ENCODE data around the gene CD248. TPM values are rescaled to one million over a fixed set of nuclear protein-coding genes. Genes with fewer than 3 reads are reported as not detected.
A peak's percentile ranks its signal among the peaks of the same experiment; 100 is the strongest.

The CD248 gene
- total RNA-seq, 4 donors from 2014 or later = 6.3 to 23.5 (median 12.3) TPM

DNA sequence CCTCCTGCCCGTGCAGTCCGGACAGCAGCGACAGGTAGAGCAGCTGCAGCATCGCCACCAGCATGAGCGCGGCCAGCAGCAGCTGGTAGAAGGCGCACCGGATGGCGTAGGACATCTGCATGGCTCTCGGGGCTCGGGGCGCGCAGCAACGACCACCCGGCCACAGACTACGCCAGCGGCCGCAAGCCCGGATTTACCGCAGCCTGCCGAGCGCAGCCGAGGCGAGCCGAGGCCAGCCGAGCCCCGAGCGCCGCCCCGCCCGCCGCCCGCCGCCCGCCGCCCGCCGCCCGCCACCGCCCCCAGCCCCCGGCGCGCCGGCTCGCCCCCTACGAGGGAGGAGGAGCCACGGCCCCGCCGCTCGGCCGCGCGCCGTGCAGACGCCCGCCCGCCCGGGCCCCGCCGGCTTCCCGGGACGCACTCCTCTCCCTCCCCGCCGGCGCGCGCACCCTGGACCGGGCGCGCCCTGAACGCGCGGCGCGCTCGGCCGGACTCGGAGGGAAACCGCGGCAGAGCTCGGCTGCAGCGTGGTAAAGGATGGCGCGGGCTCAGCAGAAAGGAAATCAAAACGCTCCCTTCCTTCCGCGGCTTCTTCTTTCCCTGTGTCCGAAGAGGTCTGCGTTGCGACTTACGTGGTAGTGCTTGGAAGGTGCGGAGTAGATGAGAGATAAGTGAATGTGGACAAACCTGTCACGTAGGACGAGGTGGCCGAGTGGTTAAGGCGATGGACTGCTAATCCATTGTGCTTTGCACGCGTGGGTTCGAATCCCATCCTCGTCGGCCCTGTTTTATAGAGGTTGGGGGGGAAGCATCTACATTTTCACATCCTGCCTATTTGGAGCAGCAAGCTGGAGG lies 30.8 kb upstream of the CD248 start, which contains the start of gene B4GAT1:
TSS of gene B4GAT1 (minus strand) at position 205 of the 852 bp plus-strand sequence. CDS start at position 121, 84 bp downstream.
- intact Hi-C loops (cut with DNase I; ENCODE audit: low total_unique reads) = no loop called here

DNA sequence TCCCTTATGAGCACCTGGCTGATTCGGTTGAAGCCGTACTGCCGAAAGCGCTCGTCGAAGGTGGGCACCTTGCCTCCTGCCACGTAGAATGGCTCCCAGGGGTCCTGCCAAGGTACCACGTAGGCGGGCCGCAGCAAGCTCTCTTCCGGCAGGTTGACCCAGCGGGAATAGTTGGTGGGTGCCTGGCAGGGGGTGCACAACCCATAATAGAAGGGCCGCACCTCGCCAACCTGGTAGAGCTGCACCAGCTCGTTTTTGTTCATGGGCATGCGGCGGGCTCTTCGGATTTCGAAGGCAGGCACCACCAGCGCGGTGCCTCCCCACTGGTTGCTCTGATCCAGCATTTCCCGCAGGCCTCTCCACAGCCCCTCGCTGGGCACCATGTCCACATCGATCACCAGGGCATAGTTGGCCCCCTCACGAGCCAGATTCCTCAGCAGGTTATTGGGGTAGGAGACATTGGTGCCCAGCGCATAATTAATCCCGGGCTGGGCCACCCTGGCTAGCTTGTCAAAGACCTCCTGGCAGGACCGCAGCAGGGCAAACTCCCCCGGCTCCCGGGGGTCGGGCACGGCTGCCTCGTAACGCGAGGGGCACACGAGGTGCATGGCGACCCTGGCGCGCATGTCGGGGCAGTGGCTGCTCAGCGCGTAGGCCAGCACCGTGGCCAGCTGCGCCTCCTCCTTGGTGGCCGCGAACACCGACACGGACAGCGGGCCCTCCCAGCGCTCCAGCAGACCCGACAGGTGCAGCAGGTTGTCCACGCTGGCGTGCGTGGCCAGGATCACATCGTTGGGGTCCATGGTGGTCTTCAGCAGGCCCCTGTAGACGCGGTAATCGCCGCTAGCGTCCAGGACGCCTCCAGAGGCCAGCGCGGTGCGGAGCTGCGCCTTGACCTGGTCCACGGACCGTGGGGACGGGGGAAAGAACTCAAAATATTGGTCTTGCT lies 29.9 kb upstream of the CD248 start:
- WGBS, 2 donors = 29 to 35% methylated on average over 42 to 47 of the region's 68 CpGs
- intact Hi-C loops (cut with DNase I; ENCODE audit: low total_unique reads) = no loop called here
- peak in 1 of 2 donors; percentile 86 for DNase-seq (ENCODE audit: low spot score in 2 of 2)
- peak overlapping the region; percentile 69 for H3K4me3 ChIP-seq (ENCODE audit: low read depth, poor library complexity, severe bottlenecking)
- TF ChIP-seq, protein P1, sequence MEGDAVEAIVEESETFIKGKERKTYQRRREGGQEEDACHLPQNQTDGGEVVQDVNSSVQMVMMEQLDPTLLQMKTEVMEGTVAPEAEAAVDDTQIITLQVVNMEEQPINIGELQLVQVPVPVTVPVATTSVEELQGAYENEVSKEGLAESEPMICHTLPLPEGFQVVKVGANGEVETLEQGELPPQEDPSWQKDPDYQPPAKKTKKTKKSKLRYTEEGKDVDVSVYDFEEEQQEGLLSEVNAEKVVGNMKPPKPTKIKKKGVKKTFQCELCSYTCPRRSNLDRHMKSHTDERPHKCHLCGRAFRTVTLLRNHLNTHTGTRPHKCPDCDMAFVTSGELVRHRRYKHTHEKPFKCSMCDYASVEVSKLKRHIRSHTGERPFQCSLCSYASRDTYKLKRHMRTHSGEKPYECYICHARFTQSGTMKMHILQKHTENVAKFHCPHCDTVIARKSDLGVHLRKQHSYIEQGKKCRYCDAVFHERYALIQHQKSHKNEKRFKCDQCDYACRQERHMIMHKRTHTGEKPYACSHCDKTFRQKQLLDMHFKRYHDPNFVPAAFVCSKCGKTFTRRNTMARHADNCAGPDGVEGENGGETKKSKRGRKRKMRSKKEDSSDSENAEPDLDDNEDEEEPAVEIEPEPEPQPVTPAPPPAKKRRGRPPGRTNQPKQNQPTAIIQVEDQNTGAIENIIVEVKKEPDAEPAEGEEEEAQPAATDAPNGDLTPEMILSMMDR (IDR thresholded peaks at IDR 0.05) = no peak
- no peak for TF ChIP-seq POLR2A (IDR thresholded peaks at IDR 0.05)

More for the DNA sequence above, 30.8 kb upstream of the CD248 start, which contains the start of gene B4GAT1:
- peak within 1 kb of the TSS; percentile 69 for H3K4me3 ChIP-seq (ENCODE audit: low read depth, poor library complexity, severe bottlenecking)
- 0% methylated on average over 20 to 33 of the region's 101 CpGs for WGBS, 2 donors
- DNase-seq (ENCODE audit: low spot score in 2 of 2) = peak; percentile 90 to 96
- no peak for TF ChIP-seq POLR2A (IDR thresholded peaks at IDR 0.05)
- TF ChIP-seq, protein P1 (IDR thresholded peaks at IDR 0.05) = peak in 1 of 3 donors; percentile 36

DNA sequence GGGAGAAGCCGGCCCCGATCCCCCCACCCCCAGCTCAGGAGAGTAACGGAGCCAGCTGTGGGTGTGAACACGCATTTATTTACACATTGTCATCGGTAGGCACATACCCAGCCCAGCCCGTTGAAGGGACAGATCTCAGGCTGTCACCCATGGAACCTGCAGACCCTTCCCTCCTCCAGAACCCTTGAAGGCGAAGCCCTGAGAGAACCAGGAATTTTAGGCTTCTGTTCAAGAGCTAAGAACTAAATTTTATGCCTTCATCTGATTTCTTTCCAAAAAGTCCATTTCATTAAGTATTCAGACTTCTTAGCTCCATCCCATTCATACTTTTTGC lies 28.4 kb upstream of the CD248 start:
- no peak for DNase-seq (ENCODE audit: low spot score in 2 of 2)
- TF ChIP-seq, protein P1 (IDR thresholded peaks at IDR 0.05) = no peak
- TF ChIP-seq POLR2A (IDR thresholded peaks at IDR 0.05) = no peak
- WGBS, 2 donors = 4 to 6% methylated on average over 7 of the region's 7 CpGs
- intact Hi-C loops (cut with DNase I; ENCODE audit: low total_unique reads) = no loop called here
- no peak overlapping the region for H3K4me3 ChIP-seq (ENCODE audit: low read depth, poor library complexity, severe bottlenecking)

DNA sequence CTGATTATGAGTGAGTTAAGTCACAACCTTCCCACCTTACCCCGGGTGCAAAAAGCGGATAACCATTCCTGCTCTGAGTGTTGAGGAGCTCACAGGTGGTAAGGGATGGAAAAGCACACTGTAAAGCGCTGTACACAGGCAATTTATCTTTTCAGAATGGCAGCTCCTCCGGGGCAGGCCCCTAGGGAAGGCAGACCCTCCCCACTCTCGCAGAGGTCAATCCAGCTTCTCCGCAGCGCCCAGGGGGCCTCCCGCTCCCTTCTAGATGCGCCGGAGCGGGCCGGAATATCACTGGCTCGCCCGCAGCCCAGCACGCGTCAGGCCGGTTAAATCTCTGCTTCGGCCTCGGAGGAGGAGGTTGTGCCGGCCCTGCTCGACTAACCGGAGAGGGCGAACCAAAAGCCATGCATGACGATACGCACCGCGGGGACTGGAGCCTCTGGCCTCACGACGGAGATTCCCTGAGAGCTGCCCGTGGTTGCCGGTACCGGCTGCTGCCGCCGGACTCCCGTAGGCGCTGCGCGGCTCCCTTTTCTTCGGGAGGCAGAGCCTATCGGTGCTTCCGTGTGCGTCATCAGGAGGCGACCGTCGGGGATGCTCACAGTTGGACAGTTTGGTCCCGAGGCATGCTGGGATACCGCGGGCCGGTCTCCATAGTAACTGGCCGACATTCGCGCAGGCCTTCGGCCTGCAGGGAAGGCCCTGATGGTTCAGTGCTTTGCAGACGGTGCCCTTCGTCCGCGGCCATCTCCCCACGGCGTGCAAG lies 27.9 kb upstream of the CD248 start, which contains the start of gene BRMS1:
TSS of gene BRMS1 (minus strand) at position 555 of the 766 bp plus-strand sequence. CDS start 2,870 bp downstream, outside the sequence.
- intact Hi-C loops (cut with DNase I; ENCODE audit: low total_unique reads) = no loop called here
- H3K4me3 ChIP-seq (ENCODE audit: low read depth, poor library complexity, severe bottlenecking) = peak within 1 kb of the TSS; percentile 88
- TF ChIP-seq POLR2A (IDR thresholded peaks at IDR 0.05) = no peak
- TF ChIP-seq, protein P1 (IDR thresholded peaks at IDR 0.05) = no peak
- WGBS, 2 donors = 2% methylated on average over 24 to 26 of the region's 59 CpGs
- DNase-seq (ENCODE audit: low spot score in 2 of 2) = peak; percentile 97 to 99

DNA sequence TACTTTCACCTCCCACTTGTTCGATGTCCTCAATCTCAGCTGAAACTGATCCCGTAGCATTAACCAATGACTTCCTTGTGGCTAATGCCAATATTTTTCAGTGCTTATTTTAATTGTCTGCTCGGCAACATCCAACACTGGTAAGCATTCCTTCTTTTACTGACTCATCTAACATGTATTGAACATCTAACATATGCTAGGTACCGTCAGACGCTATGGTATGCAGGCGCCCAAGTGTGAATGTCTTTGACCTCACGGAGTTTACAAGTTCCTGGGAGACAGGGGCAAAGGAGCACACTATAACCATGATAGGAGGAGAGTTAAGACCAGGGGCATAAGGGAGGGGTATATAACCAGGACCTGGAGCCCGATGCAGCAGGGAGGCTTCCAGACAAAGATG lies 26.3 kb upstream of the CD248 start:
- 76 to 87% methylated on average over 8 of the region's 8 CpGs for WGBS, 2 donors
- intact Hi-C loops (cut with DNase I; ENCODE audit: low total_unique reads) = no loop called here
- DNase-seq (ENCODE audit: low spot score in 2 of 2) = no peak
- no peak overlapping the region for H3K4me3 ChIP-seq (ENCODE audit: low read depth, poor library complexity, severe bottlenecking)
- TF ChIP-seq, protein P1 (IDR thresholded peaks at IDR 0.05) = no peak
- TF ChIP-seq POLR2A (IDR thresholded peaks at IDR 0.05) = no peak
